HG03196 (cell line): ENCODE data around the gene KIAA1671.
A peak's percentile ranks its signal among the peaks of the same experiment; 100 is the strongest.
"Not testable (repeated sequence)": the region's sequence is repeated elsewhere in the genome, so short reads cannot be mapped to it uniquely, and the experiment has no call there.

Experiments
- ATAC-seq: cut with Tn5 transposase; IDR thresholded peaks from one replicate; pipeline ENCODE4 v1.9.1; 2021; ENCODE audit not compliant: unreplicated experiment

Gene KIAA1671

DNA sequence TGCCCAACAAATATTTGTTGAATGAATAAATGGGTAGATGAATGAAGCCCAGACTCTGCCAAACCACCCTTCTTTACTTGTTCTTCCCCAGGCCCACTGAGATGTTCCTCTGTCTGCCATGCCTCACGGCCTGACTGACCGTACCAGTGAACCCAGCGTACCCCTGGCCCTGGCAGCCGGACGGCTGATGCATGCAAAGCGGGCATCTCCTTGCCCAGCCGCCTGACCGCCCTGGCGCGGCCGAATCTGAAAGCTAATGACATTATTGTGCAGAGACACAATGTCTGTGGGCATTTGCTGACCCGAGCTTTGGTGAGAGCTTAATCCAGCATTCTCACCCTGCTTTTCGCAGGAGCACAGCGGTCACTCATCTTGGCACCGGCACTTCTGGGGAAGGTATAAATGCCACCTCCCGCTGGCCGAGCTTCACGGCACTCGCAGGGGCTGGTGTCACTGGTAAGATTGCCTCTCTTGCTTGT, 266.7 kb downstream of the KIAA1671 start, which contains the start of gene CRYBB2:
CRYBB2 (plus strand) TSS at position 429 of the 479 bp plus-strand sequence. CDS start 1,791 bp downstream, outside the sequence.
- no peak for ATAC-seq

- ATAC-seq = no peak
Measured at GRCh38 chr22:25219948-25220442, 267.5 kb downstream of the KIAA1671 start.

DNA sequence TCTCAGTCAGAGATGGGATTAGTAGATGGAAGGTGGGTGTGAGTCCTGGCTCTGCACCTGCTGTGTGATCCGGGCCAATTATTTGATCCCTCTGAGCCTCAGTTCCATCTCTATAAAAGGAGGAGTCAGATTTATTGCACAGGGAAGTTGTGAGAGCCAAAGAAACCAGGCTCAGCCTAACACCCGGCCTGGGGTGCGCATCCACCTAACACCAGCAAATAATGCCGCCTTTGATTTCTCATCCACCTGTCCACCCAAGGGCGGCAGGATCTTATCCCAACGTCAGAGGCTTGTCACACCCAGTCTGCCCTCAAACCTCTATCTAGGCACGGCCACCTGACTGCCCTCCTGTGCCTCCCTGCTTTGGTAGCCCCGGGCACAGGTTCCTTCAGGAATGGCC, 269.3 kb downstream of the KIAA1671 start:
- ATAC-seq = no peak

GRCh38 chr22:25223269-25223850, 270.8 kb downstream of the KIAA1671 start:
- ATAC-seq = no peak

- no peak for ATAC-seq
Measured at GRCh38 chr22:25228822-25229221, 276.3 kb downstream of the KIAA1671 start.

DNA sequence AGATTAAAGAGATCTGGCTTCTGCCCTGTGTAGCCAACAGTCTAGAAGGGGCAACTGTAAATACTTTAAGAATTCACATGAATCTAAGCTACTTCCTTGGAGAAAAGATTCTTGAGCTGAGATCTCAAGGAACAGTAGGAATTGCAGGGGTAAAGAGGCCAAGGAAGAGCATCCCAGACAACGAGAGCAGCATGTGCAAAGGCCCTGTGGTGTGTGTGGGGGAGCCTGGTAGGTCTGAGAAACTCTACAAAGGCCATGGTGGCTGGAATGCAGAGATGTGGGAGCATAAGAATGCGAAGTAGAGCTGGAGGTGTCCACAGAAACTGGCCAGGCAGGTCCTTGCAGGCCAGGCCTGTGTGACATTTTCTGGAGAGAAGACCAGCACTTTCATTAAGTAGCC, 278.2 kb downstream of the KIAA1671 start:
- ATAC-seq = not testable (repeated sequence)

DNA sequence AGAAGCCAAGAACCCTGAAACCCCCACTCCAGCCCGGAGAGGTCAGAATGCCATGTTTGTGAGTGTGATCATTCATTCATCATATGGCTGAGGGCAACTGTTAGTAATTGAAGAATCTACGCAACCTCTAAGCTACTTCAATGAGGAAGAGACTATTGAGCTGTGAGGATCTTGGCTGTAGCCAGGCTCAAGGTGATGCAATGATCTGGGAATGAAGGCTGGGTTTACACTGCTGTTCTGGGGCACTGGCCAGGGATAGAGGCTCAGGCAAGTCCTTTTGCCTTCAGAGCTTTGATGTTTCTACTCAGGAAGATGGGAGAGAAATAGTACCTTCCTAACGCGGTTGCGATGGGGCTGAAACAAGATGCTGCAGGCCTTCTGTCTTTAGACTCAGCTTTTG, 279.8 kb downstream of the KIAA1671 start:
- ATAC-seq = no peak

- ATAC-seq = not testable (repeated sequence)
Measured at GRCh38 chr22:25233706-25234105, 281.2 kb downstream of the KIAA1671 start.

GRCh38 chr22:25235547-25236290, 283.2 kb downstream of the KIAA1671 start:
- ATAC-seq = peak; percentile 63

- no peak for ATAC-seq
Measured at GRCh38 chr22:25236417-25236816, 283.9 kb downstream of the KIAA1671 start.

GRCh38 chr22:25237503-25237902, 285.0 kb downstream of the KIAA1671 start:
- no peak for ATAC-seq

DNA sequence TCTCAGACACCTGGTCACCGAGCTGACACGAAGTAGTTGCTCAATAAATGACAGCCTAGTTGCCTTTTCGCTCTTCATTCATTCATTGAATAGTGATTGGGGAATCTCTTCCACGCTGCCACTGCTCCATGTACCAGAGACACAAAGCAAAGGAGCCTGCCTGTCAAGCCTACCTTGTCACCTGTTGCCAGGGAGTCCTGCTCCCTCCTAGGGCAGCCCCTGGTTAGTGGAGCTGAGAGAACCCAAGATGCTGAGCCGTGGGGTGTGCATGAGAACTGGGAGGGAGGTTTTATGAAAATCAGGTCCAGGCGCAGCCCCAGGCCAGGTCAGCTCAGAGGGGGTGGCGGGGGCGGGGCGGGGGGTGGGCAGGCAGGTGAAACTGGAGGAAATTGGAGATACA, 285.5 kb downstream of the KIAA1671 start:
- ATAC-seq = not testable (repeated sequence)
